Kidney epithelial cell (primary cell): ENCODE data around the gene VWDE. TPM values are rescaled to one million over a fixed set of nuclear protein-coding genes. Genes with fewer than 3 reads are reported as not detected.

ENCODE experiments used
- DNase-seq: peaks from one replicate; pipeline ENCODE4 v3.0.0-alpha.2; 2010; ENCODE audit warnings: low read depth
- H3K27me3 ChIP-seq: 2 replicates; pipeline ENCODE4 v1.6.0; 2011; ENCODE audit warnings: low read length; ENCODE audit not compliant: control insufficient read depth, insufficient read depth
- H3K36me3 ChIP-seq: 2 replicates; pipeline ENCODE4 v1.5.1; 2011; ENCODE audit warnings: low read length; ENCODE audit not compliant: control insufficient read depth, insufficient read depth
- H3K4me3 ChIP-seq: 2 replicates; pipeline ENCODE4 v1.5.1; 2011; ENCODE audit warnings: low read depth, mild to moderate bottlenecking, control low read depth, low read length
- CTCF ChIP-seq: IDR thresholded peaks from 2 replicates; pipeline ENCODE4 v1.5.1; 2011; ENCODE audit warnings: mild to moderate bottlenecking, moderate library complexity, low read length, control low read depth, inconsistent platforms; ENCODE audit not compliant: insufficient read depth, poor library complexity, severe bottlenecking
- total RNA-seq: library from RNA; depleted of rRNA; stranded (reverse); fragments of >200 nt; gene quantifications from 2 replicates; pipeline ENCODE4 v1.2.3, GENCODE V29; 2015

The VWDE gene
- total RNA-seq, 1 donor from 2014 or later = 3.3 TPM

- DNase-seq = no peak
Measured at GRCh38 chr7:12423355-12423996, 19.8 kb upstream of the VWDE start.

GRCh38 chr7:12422554-12423320, 19.1 kb upstream of the VWDE start:
- no peak overlapping the region for H3K4me3 ChIP-seq
- no peak for DNase-seq
- TF ChIP-seq CTCF = no peak
- no peaks in the 10 kb centered on the region for H3K36me3 ChIP-seq
- no peaks in the 10 kb centered on the region for H3K27me3 ChIP-seq

More at GRCh38 chr7:12423355-12423996, 19.8 kb upstream of the VWDE start:
- H3K27me3 ChIP-seq = no peaks in the 10 kb centered on the region
- no peak for TF ChIP-seq CTCF
- H3K36me3 ChIP-seq = no peaks in the 10 kb centered on the region
- H3K4me3 ChIP-seq = no peak overlapping the region

GRCh38 chr7:12418452-12418851, 14.8 kb upstream of the VWDE start:
- DNase-seq = no peak
- no peak for TF ChIP-seq CTCF
- no peaks in the 10 kb centered on the region for H3K27me3 ChIP-seq
- H3K4me3 ChIP-seq = no peak overlapping the region
- H3K36me3 ChIP-seq = no peaks in the 10 kb centered on the region

- DNase-seq = no peak
- H3K27me3 ChIP-seq = no peaks in the 10 kb centered on the region
Measured at GRCh38 chr7:12415072-12415471, 11.4 kb upstream of the VWDE start.

GRCh38 chr7:12412407-12412806, 8.7 kb upstream of the VWDE start:
- Histone ChIP-seq H3K4me3 (no peak overlapping the region), H3K27me3 (no peaks in the 10 kb centered on the region), H3K36me3 (no peaks in the 10 kb centered on the region)
- no peak for DNase-seq
- no peak for TF ChIP-seq CTCF

More at GRCh38 chr7:12415072-12415471, 11.4 kb upstream of the VWDE start:
- TF ChIP-seq CTCF = no peak
- Histone ChIP-seq H3K36me3 (no peaks in the 10 kb centered on the region), H3K4me3 (no peak overlapping the region)
